OCI-LY3 (cell line): ENCODE results near the gene KPNA4.

ENCODE experiments used
- EZH2phosphoT487 ChIP-seq: fragments of 200-600 bp; shearing (Covaris generic); IDR thresholded peaks from 2 replicates; pipeline ENCODE4 v1.6.1; 2018; ENCODE audit warnings: antibody characterized with exemption, mixed run types, low read depth
- TF ChIP-seq, protein P1 (sequence below): fragments of 200-600, 300-600 bp; sonication (generic); IDR thresholded peaks from 2 replicates; pipeline ENCODE4 v1.5.1; 2014; ENCODE audit warnings: antibody characterized with exemption, low read length, low read depth

DNA sequence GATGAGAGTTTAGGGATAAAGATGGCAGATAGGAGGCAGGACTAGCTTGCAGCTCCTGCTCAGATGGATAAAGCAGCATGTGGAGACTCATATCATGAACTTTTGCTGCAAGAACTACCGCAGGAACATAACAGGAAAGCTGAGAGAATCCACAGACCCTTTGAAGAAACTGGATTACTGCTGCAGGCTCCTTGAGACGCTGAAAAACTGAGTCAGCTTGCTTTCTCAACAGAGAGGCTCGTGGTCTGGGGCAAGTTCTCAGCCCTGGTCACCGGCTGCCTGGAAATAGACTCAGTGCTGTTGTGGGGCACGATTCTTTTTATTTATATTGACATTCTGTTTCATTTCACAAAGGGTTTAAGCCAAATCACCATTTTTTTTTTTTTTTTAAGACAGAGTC is 87.0 kb downstream of the KPNA4 start:
- TF ChIP-seq, protein P1, sequence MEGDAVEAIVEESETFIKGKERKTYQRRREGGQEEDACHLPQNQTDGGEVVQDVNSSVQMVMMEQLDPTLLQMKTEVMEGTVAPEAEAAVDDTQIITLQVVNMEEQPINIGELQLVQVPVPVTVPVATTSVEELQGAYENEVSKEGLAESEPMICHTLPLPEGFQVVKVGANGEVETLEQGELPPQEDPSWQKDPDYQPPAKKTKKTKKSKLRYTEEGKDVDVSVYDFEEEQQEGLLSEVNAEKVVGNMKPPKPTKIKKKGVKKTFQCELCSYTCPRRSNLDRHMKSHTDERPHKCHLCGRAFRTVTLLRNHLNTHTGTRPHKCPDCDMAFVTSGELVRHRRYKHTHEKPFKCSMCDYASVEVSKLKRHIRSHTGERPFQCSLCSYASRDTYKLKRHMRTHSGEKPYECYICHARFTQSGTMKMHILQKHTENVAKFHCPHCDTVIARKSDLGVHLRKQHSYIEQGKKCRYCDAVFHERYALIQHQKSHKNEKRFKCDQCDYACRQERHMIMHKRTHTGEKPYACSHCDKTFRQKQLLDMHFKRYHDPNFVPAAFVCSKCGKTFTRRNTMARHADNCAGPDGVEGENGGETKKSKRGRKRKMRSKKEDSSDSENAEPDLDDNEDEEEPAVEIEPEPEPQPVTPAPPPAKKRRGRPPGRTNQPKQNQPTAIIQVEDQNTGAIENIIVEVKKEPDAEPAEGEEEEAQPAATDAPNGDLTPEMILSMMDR = no peak
- TF ChIP-seq EZH2phosphoT487 = no peak
